Measurements from ENCODE around the gene SPEF1.

DNA sequence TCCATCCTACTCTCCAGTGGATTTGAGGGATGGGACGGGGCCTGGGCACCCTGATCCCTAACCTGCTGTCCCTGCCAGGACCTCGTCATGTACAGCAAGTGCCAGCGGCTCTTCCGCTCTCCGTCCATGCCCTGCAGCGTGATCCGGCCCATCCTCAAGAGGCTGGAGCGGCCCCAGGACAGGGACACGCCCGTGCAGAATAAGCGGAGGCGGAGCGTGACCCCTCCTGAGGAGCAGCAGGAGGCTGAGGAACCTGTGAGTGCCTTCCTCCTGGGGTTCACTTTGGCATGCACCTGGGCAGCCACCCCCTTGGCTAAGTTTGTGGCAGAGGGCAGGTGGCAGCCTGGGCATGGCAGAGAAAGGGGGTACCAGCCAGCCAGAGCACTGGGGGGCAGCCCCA, 20.6 kb upstream of the SPEF1 start:
- TF ChIP-seq, protein P1, sequence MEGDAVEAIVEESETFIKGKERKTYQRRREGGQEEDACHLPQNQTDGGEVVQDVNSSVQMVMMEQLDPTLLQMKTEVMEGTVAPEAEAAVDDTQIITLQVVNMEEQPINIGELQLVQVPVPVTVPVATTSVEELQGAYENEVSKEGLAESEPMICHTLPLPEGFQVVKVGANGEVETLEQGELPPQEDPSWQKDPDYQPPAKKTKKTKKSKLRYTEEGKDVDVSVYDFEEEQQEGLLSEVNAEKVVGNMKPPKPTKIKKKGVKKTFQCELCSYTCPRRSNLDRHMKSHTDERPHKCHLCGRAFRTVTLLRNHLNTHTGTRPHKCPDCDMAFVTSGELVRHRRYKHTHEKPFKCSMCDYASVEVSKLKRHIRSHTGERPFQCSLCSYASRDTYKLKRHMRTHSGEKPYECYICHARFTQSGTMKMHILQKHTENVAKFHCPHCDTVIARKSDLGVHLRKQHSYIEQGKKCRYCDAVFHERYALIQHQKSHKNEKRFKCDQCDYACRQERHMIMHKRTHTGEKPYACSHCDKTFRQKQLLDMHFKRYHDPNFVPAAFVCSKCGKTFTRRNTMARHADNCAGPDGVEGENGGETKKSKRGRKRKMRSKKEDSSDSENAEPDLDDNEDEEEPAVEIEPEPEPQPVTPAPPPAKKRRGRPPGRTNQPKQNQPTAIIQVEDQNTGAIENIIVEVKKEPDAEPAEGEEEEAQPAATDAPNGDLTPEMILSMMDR (IDR thresholded peaks at IDR 0.05), result no peak
- no peak for TF ChIP-seq POLR2A (IDR thresholded peaks at IDR 0.05)
- TF ChIP-seq POLR2AphosphoS5 (IDR thresholded peaks at IDR 0.05), result no peak
